Measurements from ENCODE around the gene RAB6A. TPM values are rescaled to one million over a fixed set of nuclear protein-coding genes. Genes with fewer than 3 reads are reported as not detected.

Gene RAB6A
- 10 to 100 TPM; 36.7 to 41.2 TPM for total RNA-seq

DNA sequence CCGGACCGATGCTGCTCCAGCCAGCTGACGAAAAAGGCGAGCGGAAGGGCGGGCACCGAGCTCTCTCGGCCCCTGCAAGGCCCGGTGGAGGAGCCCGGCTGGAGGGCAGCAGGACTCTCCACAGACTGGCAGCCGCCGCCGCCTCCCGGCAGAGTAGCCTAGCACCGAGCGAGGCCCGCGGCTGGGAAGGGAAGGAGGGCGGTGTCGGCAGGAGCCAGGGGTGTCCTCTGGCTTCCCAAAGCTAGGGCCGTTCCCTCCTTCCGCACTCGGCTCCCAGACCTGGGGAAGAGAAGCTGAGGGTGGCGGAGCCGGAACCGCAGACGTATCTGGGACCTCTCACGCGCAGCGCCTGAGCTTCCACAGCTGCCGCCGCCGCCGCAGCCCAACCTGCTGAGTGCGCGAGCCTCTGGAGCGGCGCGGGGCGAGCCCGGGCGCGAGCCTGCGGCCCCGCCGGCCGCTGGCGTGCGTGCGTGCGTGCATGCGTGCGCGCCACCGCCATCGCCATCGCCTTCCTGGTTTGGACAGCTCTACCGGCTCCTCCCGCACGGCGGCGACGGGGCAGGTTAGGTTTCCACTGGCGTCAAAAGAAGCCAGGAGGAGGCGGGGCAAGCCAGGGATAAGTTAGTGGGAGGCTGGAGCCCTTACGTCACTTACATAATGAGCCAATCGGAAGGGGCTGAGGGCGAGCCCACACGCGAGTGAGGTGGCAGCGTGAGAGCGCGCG, at the start of gene RAB6A:
Gene RAB6A, minus strand, starts transcription at position 396 of the 724 bp plus-strand sequence. CDS start 439 bp downstream, outside the sequence.
- no peaks in the 10 kb centered on the region for H3K9me3 Mint-ChIP-seq
- CTCF ChIA-PET = interaction anchor here (0.5 to 1.5 kb wide), 2 partner anchors 18 to 130 kb away, joined by 3 to 10 read pairs; no protein-coding TSS in a partner anchor
- intact Hi-C loops (cut with micrococcal nuclease) = loop anchor here (1.0 to 10.0 kb wide), 8 partner anchors 18 to 831 kb away; partner anchors contain the start of genes C2CD3, COA4, FAM168A and PAAF1

DNA sequence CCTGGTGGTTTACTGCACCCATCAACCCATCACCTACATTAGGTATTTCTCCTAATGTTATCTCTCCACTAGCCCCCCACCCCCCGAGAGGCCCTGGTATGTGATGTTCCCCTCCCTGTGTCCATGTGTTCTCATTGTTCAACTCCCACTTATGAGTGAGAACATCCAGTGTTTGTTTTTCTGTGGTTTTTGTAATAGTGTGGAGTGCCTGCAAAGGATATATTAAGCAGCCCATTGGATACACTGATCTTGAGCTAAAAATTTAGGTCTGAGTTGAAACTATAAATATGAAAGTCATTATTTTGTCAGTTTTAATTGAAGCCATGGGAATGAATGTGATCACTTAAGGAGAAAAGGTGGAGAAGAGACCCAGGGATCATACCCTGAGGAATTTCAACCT, 49.8 kb upstream of the RAB6A start:
- H3K4me3 Mint-ChIP-seq = no peak overlapping the region
- H3K36me3 Mint-ChIP-seq (ENCODE audit: low read depth) = peaks cover 18% of the 10 kb centered on the region
- no peaks in the 10 kb centered on the region for H3K4me1 Mint-ChIP-seq (ENCODE audit: low read depth)
- CTCF ChIA-PET = no interaction called here
- no peaks in the 10 kb centered on the region for H3K27me3 Mint-ChIP-seq (ENCODE audit: low read depth)
- H3K9me3 Mint-ChIP-seq = no peaks in the 10 kb centered on the region
- intact Hi-C loops (cut with micrococcal nuclease) = no loop called here
- no peak overlapping the region for H3K27ac Mint-ChIP-seq
- DNase-seq = no peak

More for the DNA sequence above, at the start of gene RAB6A:
- H3K4me3 Mint-ChIP-seq = peak within 1 kb of the TSS; percentile 88
- DNase-seq = peak; percentile 100
- H3K27ac Mint-ChIP-seq = peak within 1 kb of the TSS; percentile 90
- no peaks in the 10 kb centered on the region for H3K27me3 Mint-ChIP-seq (ENCODE audit: low read depth)
- H3K4me1 Mint-ChIP-seq (ENCODE audit: low read depth) = peaks cover 34% of the 10 kb centered on the region
- H3K36me3 Mint-ChIP-seq (ENCODE audit: low read depth) = peaks cover 3% of the 10 kb centered on the region

DNA sequence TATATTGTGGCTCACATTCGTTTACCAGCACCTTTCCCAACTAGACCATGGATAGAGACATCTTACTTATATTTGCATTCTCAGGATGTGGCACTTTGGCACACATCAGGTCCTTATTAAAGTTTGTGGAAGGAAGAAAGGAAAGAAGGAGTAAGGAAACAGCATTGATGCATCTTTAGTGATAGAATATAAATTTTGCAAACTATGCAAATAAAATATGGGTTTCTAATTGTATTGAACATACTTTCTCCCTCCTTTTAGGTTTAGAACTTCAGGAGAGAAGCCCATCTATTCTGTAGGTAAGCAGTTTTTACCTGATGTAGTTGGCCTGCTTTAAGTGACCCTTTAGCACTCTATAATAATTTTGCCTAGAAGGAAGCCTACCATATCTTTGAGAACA, 47.2 kb upstream of the RAB6A start:
- H3K27ac Mint-ChIP-seq = no peak overlapping the region
- no peaks in the 10 kb centered on the region for H3K9me3 Mint-ChIP-seq
- H3K27me3 Mint-ChIP-seq (ENCODE audit: low read depth) = no peaks in the 10 kb centered on the region
- H3K36me3 Mint-ChIP-seq (ENCODE audit: low read depth) = peaks cover 19% of the 10 kb centered on the region
- no peak overlapping the region for H3K4me3 Mint-ChIP-seq
- DNase-seq = no peak
- CTCF ChIA-PET = interaction anchor here (0.6 kb wide), 1 partner anchor 1010 kb away, joined by 3 read pairs; no protein-coding TSS in a partner anchor
- H3K4me1 Mint-ChIP-seq (ENCODE audit: low read depth) = peaks cover 2% of the 10 kb centered on the region
- intact Hi-C loops (cut with micrococcal nuclease) = no loop called here

DNA sequence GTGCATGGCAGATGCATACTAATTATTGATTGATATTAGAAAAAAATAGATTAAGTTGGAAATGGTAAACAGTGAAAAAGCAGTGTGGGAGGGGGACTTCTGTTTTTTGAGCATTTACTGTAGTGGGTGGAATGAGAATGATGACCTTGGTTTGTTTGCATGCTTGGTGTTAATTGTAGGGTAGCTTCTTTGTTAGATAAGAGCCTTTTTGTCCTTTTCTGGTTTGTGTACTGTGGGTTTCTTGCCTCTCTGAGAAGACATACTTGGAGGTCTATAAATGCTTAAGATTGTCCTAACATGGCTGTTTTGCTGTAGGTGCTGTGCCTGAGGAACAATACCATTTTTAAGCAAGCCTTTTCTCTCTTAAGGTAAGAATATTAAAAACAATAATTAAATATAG, 43.8 kb upstream of the RAB6A start:
- CTCF ChIA-PET = no interaction called here
- no peaks in the 10 kb centered on the region for H3K27me3 Mint-ChIP-seq (ENCODE audit: low read depth)
- no peaks in the 10 kb centered on the region for H3K9me3 Mint-ChIP-seq
- H3K36me3 Mint-ChIP-seq (ENCODE audit: low read depth) = peaks cover 13% of the 10 kb centered on the region
- no peak overlapping the region for H3K4me3 Mint-ChIP-seq
- intact Hi-C loops (cut with micrococcal nuclease) = no loop called here
- no peak for DNase-seq
- no peak overlapping the region for H3K27ac Mint-ChIP-seq
- H3K4me1 Mint-ChIP-seq (ENCODE audit: low read depth) = peaks cover 6% of the 10 kb centered on the region

DNA sequence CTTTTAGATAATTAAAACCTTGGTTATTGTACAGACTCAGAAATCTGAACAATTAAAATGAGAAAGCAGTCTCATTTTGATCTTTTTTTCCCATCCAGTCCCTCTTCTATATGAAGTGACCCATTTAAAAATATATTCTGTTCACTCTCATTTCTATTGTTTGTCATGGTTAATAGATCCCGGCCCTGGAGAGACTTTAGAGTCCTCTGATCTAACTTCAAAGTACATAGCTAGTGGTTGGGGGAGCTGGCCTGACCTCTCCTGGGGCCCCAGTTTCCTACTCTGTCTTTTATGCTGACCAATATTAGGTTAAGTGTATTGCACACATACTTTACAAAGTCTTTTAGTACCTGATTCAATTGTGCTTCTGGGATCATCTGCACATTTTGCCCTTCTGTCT, 40.3 kb upstream of the RAB6A start:
- no peaks in the 10 kb centered on the region for H3K9me3 Mint-ChIP-seq
- intact Hi-C loops (cut with micrococcal nuclease) = no loop called here
- peaks cover 6% of the 10 kb centered on the region for H3K4me1 Mint-ChIP-seq (ENCODE audit: low read depth)
- H3K27ac Mint-ChIP-seq = no peak overlapping the region
- CTCF ChIA-PET = no interaction called here
- no peak for DNase-seq
- peaks cover 9% of the 10 kb centered on the region for H3K36me3 Mint-ChIP-seq (ENCODE audit: low read depth)
- H3K27me3 Mint-ChIP-seq (ENCODE audit: low read depth) = no peaks in the 10 kb centered on the region
- no peak overlapping the region for H3K4me3 Mint-ChIP-seq

DNA sequence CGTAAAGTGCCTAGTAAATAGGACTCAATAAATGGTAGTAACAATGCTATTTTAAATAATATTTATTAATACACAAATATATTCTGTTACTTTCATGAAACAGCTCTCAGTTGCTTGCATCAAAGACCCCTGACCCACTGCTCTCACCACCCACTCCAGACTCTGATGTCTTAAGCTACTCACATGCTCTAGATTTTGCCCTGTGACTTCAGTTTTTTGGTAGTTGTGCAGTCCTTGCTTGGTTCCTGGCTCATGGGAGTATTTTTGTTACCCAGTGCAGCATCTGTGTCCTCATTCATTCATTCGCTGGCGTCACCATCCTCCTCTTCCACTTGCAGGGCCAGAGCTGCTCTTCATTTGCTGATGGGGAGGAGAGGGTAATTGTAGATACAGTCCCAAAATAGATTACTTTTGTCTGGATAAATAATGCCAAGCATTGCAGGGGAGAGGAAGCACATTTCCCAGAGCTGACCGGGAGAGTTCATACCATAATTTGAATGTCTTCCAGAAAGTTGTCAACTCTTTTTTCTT, 39.5 kb upstream of the RAB6A start:
- intact Hi-C loops (cut with micrococcal nuclease) = no loop called here
- no peaks in the 10 kb centered on the region for H3K9me3 Mint-ChIP-seq
- peaks cover 6% of the 10 kb centered on the region for H3K4me1 Mint-ChIP-seq (ENCODE audit: low read depth)
- H3K4me3 Mint-ChIP-seq = no peak overlapping the region
- no peaks in the 10 kb centered on the region for H3K27me3 Mint-ChIP-seq (ENCODE audit: low read depth)
- CTCF ChIA-PET = no interaction called here
- peaks cover 3% of the 10 kb centered on the region for H3K36me3 Mint-ChIP-seq (ENCODE audit: low read depth)
- no peak overlapping the region for H3K27ac Mint-ChIP-seq
- DNase-seq = no peak

DNA sequence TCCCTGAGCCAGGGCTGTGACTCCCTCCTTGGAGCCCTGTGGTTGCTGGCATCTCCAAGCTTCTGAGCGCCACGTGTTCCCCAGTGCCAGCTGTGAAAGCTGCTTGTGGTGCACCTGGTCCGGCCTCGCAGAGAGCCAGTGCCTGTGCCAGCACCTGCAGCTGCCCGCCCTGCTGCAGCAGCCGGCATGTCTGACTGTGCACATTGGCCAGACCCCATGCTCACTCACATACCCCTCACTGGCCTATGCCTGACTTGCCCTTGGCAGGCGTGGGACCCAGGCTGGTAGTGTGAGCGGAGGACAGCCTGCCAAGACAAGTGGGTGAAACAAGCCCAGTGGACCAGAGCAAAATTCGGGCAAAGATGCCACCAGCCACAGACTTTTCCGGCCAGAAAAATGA, 36.6 kb upstream of the RAB6A start:
- Mint-ChIP-seq H3K9me3 (no peaks in the 10 kb centered on the region), H3K27me3 (ENCODE audit: low read depth) (no peaks in the 10 kb centered on the region), H3K4me3 (no peak overlapping the region), H3K27ac (no peak overlapping the region), H3K4me1 (ENCODE audit: low read depth) (peaks cover 4% of the 10 kb centered on the region), H3K36me3 (ENCODE audit: low read depth) (peaks cover 6% of the 10 kb centered on the region)
- intact Hi-C loops (cut with micrococcal nuclease) = no loop called here
- CTCF ChIA-PET = no interaction called here
- no peak for DNase-seq

DNA sequence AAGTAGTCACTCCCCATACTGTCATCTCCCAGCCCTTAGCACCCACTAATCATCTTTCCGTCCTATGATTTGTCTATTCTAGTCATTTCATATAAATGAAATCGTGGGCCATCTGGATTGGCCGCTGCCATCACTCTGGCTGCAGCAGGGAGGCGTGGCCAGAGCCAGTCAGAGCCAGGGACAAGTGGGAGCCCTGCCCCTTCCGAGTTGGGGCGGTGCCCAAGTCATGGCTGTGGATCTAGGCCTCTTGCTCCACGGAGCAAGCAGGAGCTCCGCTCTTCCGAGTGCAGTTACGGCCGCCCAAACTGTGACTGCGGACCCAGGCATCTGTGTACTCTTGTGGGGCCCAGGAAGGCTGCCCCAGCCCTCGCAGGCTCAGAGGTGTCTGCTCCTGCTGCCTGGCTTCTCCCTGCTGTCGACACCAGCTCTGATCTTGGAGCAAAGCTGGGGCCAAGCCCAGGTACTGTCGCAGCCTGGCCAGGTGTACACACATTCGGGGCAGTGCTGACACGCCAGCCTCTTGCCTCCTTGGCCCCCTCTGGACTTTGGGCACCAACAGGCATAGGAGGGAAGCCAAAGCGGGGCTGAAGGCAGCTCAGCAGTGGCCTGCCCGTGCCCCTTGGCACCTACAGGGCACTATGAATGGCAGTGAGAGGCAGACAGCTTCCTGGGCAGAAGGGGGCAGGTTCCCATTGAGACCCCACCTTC, 35.2 kb upstream of the RAB6A start:
- Mint-ChIP-seq H3K27me3 (ENCODE audit: low read depth) (no peaks in the 10 kb centered on the region), H3K27ac (no peak overlapping the region), H3K9me3 (no peaks in the 10 kb centered on the region), H3K4me1 (ENCODE audit: low read depth) (peaks cover 3% of the 10 kb centered on the region), H3K4me3 (no peak overlapping the region), H3K36me3 (ENCODE audit: low read depth) (peaks cover 6% of the 10 kb centered on the region)
- CTCF ChIA-PET = interaction anchor here (0.6 kb wide), 1 partner anchor 239 kb away, joined by 3 read pairs; no protein-coding TSS in a partner anchor
- intact Hi-C loops (cut with micrococcal nuclease) = no loop called here
- DNase-seq = no peak

DNA sequence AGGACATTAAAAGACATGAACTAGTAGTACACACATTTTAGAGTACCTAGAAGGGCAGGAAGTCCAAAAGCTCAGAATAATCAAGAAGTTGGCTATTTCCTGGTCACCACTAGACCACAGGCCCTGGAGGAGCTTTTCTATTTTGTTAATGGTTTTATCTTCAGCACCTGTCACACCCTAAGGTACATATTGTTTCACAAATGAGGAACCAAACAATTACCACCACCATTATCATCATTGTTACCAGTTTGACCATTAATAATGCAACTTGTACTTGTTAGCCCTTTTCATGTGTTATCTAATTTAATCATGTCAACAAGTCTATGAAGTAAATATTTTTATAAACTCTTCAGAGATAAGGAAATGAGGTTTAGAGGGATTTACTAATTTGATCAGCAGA, 31.7 kb upstream of the RAB6A start:
- CTCF ChIA-PET = no interaction called here
- Mint-ChIP-seq H3K27me3 (ENCODE audit: low read depth) (no peaks in the 10 kb centered on the region), H3K4me1 (ENCODE audit: low read depth) (peaks cover 10% of the 10 kb centered on the region), H3K27ac (no peak overlapping the region), H3K4me3 (no peak overlapping the region), H3K36me3 (ENCODE audit: low read depth) (peaks cover 5% of the 10 kb centered on the region), H3K9me3 (no peaks in the 10 kb centered on the region)
- intact Hi-C loops (cut with micrococcal nuclease) = no loop called here
- no peak for DNase-seq

DNA sequence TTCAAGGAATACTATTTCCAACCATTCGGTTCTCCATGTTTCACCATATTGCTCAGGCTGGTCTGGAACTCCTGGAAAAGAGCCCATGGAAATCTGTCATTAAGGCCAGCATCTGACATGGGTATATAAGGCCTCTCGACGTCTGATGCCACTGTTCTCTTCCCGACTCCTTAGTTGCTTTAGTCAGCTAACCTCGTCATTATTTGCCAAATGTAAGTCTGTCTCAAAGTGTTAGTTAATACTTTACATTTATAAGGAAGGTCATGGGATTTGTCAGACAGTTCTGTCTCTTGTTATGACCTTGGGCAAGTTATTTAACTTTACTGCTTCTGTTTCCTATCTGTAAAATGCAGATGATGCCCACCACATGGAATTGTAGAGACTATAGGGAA, 28.4 kb upstream of the RAB6A start:
- CTCF ChIA-PET = no interaction called here
- Mint-ChIP-seq H3K27me3 (ENCODE audit: low read depth) (no peaks in the 10 kb centered on the region), H3K4me3 (peak overlapping the region; percentile 97), H3K27ac (no peak overlapping the region), H3K4me1 (ENCODE audit: low read depth) (peaks cover 13% of the 10 kb centered on the region), H3K36me3 (ENCODE audit: low read depth) (peaks cover 3% of the 10 kb centered on the region), H3K9me3 (no peaks in the 10 kb centered on the region)
- intact Hi-C loops (cut with micrococcal nuclease) = loop anchor here (5.0 kb wide), 1 partner anchor 412 kb away; the partner anchor contains the start of gene RELT
- DNase-seq = no peak

DNA sequence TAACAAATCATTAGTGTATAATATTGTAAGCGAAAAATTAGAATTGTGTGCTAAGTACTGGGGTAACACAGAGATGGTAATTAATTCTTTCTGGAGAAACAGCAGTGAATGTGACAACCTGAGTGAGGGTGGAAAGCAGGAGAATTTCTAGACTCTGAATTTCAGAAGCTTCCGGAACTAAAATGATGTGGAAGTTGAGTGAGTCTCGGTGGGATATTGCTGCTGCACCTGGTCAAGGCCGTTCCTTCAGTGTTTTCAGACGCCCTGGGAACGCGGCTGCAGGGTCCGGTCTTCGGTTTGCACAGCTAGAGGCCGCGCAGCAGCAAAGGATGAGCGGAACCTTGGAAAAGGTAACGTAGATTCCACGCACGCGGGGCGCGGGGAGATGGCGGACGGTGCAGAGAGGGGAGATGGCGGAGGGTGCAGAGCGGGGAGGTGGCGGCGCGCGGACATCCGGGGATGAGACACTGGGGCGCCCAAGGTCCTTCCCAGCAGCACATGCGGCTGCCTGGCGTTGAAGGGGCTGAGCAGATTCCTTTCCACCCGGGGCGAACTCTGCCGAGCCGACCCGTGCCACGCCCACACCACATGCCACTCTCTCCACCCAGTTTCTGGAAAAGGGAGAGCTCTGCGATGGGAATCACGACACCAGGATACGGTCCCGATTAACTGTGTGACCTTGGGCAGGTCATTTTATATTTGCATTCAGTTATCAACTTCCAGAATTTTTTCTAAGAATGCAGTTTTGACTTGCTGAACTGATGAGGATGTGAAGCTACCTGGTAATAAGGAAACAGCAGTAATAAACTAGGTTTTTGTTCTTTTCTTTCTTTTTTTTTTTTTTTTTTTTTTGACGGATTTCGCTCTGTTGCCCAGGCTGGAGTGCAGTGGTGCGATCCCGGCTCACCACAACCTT, 27.0 kb upstream of the RAB6A start, which contains the start of gene MRPL48:
Gene MRPL48, plus strand, starts transcription at position 232 of the 916 bp plus-strand sequence. Its CDS starts 98 bp downstream, at position 330.
- Mint-ChIP-seq H3K27ac (peak within 1 kb of the TSS; percentile 98), H3K4me1 (ENCODE audit: low read depth) (peaks cover 13% of the 10 kb centered on the region), H3K27me3 (ENCODE audit: low read depth) (no peaks in the 10 kb centered on the region), H3K36me3 (ENCODE audit: low read depth) (no peaks in the 10 kb centered on the region), H3K9me3 (no peaks in the 10 kb centered on the region), H3K4me3 (peak within 1 kb of the TSS; percentile 97)
- peak; percentile 94 for DNase-seq
- CTCF ChIA-PET = interaction anchor here (0.6 to 1.3 kb wide), 3 partner anchors 25 to 70 kb away, joined by 4 to 6 read pairs (median 4); no protein-coding TSS in a partner anchor
- intact Hi-C loops (cut with micrococcal nuclease) = loop anchor here (1.0 to 5.0 kb wide), 5 partner anchors 9 to 411 kb away; partner anchors contain the start of genes C2CD3, COA4, FAM168A and PAAF1

Measured in activated naive CD4-positive, alpha-beta T cell treated with anti-CD3 and anti-CD28 coated beads for 36 hours (primary cell).